RWPE1 (cell line): ENCODE results near the gene RDH13.

ENCODE experiments used
- CTCF ChIA-PET: fragments of 350-600 bp; sonication (Branson Sonifier 250); formaldehyde crosslinking; extraction: SDS; loops from one replicate; lab custom pipeline; 2021; lab: Yijun Ruan, JAX
- POLR2A ChIA-PET: fragments of 400-600 bp; formaldehyde crosslinking; extraction: SDS; loops from one replicate; lab custom pipeline; 2020; ENCODE audit warnings: antibody characterized with exemption; ENCODE audit not compliant: low non-redundant PET; lab: Yijun Ruan, JAX
- DNase-seq: peaks from one replicate; pipeline ENCODE4 v3.0.0; 2012; ENCODE audit warnings: low spot score
- H3K27ac ChIP-seq: fragments of 450-650 bp; 2 replicates; pipeline ENCODE4 v1.5.1; 2017
- CTCF ChIP-seq: fragments of 450-650 bp; conservative IDR thresholded peaks from 2 replicates; pipeline ENCODE4 v1.5.1; 2017; ENCODE audit warnings: low read depth, mild to moderate bottlenecking

The RDH13 gene

DNA sequence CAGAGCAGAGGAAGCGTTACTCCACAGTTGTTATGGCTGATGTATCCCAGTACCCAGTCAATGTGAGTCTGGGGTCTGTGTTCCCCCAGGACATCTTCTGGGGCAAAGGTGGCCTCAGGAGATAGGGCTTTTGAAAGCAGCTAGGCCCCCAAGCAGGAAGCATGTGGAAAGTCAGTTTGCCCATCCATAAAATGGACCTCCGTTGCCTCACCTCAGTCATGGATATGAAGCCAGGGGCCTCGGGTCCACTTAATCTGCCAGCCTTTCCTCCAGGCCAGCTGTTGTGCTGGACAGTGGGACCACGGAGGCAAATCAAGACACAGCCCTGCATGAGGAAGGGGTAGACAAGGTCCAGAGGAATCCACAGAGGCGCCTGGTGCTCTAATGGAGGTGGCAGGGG is 16.0 kb upstream of the RDH13 start:
- TF ChIP-seq CTCF, result no peak
- DNase-seq, result no peak
- ChIA-PET CTCF (interaction anchor here (0.7 kb wide), 1 partner anchor 411 kb away, joined by 3 read pairs; no protein-coding TSS in a partner anchor), POLR2A (interaction anchor here (0.9 kb wide), 1 partner anchor 10 kb away, joined by 3 read pairs; no protein-coding TSS in a partner anchor)
- H3K27ac ChIP-seq, result no peak overlapping the region

DNA sequence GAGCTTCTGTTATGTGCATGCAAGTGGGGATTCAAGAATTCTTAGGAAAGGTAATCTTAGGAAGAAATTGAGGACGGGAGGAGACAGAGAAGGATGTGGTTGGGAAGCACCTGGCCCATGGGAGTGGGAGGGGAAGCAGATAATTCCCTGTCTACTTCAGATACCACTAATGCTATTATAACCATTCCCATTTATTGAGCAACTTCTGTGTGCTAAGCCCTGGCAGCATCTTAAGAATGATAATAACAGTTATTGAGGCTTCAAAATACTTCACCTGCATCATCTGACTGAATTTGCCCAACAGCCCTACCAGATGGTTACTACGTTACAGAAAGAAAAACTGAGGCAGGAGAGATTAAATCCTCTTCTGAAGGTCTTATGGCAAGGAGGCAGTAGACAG is 14.2 kb upstream of the RDH13 start:
- ChIA-PET POLR2A (no interaction called here), CTCF (no interaction called here)
- no peak overlapping the region for H3K27ac ChIP-seq
- TF ChIP-seq CTCF, result no peak
- no peak for DNase-seq

GRCh38 chr19:55076321-55076720 is 13.4 kb upstream of the RDH13 start:
- CTCF ChIA-PET, result interaction anchor here (1.9 kb wide), 1 partner anchor 12 kb away, joined by 5 read pairs; no protein-coding TSS in a partner anchor
- TF ChIP-seq CTCF, result no peak
- H3K27ac ChIP-seq, result no peak overlapping the region
- no peak for DNase-seq
- POLR2A ChIA-PET, result no interaction called here

- DNase-seq, result peak; percentile 60
- no peak for TF ChIP-seq CTCF
- POLR2A ChIA-PET, result no interaction called here
- CTCF ChIA-PET, result interaction anchor here (0.7 to 1.9 kb wide), 2 partner anchors 13 to 374 kb away, joined by 4 to 5 read pairs; no protein-coding TSS in a partner anchor
- no peak within 1 kb of the TSS for H3K27ac ChIP-seq
Measured at GRCh38 chr19:55075371-55075998, 12.5 kb upstream of the RDH13 start, which contains the start of gene EPS8L1. TSS of gene EPS8L1 (plus strand) at chr19:55075869. CDS start at chr19:55076445, 576 bp downstream.

DNA sequence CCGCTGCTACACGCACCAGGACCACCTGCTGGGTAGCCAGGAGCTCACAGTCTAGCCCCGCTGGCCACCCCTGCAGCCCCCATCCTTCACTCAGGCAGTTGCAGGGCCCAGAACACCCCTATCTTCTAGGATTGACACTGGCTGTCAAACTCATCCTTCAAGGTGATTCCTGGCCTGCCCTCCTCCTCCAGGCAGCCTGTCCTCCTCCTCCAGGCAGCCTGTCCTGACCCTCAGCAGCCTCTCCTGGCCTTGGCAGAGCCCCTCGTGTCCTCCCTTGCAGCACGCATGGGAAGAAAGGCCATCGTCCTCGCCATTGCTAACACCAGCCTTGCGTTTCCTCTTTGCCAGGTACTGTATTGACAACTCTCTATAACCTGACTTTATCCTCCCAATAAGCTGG is 9.0 kb upstream of the RDH13 start:
- DNase-seq, result no peak
- ChIA-PET CTCF (interaction anchor here (0.6 kb wide), 1 partner anchor 374 kb away, joined by 3 read pairs; no protein-coding TSS in a partner anchor), POLR2A (no interaction called here)
- H3K27ac ChIP-seq, result peak overlapping the region; percentile 22
- TF ChIP-seq CTCF, result no peak

DNA sequence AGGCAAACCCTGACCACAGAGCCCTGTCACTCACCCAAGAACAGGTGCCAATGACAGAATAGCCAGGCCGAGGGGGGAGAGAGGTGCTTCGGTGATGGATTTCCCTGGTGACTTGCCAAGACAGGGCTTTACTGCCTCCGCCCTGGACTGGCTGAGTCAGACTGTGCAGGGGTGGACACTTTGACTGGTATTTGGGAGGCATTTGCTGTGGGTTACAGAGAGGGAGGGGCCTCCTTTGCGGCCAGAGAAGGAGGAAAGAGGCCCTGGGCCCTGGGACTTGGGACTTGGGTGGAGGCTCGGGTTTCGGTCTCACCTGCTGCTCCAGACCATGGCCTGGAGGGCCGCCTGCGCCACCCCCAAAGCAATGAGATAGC is 8.2 kb upstream of the RDH13 start:
- H3K27ac ChIP-seq, result peak overlapping the region; percentile 22
- no peak for TF ChIP-seq CTCF
- DNase-seq, result peak; percentile 88
- ChIA-PET POLR2A (no interaction called here), CTCF (no interaction called here)
